SIG-M5 treated with dmso at 0.1 percent for 504 hours (cell line): ENCODE data around the gene LRP1-AS.

Source experiments
- DNase-seq: peaks from one replicate; lab custom pipeline; 2025; ENCODE audit not compliant: unreplicated experiment; lab: John Stamatoyannopoulos, UW

Gene LRP1-AS

GRCh38 chr12:57101892-57102695, 45.3 kb downstream of the LRP1-AS start:
- DNase-seq = peak; percentile 47

DNA sequence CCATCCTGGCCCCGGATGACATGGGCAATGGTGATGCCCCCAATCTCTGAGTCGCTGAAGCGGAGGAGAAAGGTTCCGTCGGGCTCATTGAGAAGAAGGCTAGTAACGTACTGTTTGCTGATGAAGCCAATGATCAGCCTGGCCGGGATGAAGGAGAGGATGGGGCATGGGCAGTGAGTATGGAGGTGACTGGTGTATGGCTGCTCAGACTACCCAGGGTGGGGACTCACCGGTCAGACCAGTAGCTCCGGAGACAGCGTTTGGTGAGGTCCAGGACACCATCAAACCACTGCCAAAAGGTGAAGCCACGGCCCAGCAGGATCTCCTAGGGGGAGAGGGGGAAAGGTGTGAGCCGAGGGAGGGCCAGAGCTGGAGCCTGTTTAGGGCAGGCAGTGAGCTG, 47.7 kb downstream of the LRP1-AS start:
- DNase-seq = no peak

DNA sequence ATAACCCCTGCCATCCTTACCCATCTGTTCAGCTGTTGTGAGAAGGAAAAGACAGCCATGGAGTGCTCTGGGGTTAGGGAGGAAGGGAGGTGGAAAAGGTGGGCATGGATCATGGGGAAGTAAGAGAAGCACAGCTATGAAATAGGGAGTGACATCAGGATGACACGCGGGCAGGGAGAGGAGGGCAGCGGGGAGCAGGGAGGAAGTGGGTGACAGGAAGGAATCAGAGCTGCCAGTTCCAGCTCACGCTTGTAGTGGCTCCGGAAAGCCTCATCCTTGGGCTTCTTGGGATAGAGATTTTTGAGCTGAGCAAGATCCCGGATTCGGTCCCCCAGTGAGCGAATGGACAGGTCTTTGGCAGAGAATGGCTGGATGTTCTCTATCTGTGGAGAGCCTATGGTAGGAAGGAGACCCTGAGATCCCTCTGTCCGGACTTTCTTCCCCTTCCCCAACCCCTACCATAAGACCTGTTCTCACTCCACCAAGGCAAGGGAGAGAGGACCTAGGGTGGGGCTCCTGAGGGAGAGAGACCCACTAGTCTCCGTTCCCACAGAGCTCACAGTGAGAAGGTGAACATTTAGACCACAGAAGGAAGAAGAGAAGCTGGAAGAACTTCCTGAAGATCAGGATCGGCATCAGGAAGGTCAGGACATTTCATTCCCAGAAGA, 48.2 kb downstream of the LRP1-AS start:
- DNase-seq = no peak

GRCh38 chr12:57098546-57098945, 48.9 kb downstream of the LRP1-AS start:
- no peak for DNase-seq

GRCh38 chr12:57097554-57097835, 49.9 kb downstream of the LRP1-AS start:
- DNase-seq = no peak

GRCh38 chr12:57096748-57097553, 50.5 kb downstream of the LRP1-AS start:
- no peak for DNase-seq

DNA sequence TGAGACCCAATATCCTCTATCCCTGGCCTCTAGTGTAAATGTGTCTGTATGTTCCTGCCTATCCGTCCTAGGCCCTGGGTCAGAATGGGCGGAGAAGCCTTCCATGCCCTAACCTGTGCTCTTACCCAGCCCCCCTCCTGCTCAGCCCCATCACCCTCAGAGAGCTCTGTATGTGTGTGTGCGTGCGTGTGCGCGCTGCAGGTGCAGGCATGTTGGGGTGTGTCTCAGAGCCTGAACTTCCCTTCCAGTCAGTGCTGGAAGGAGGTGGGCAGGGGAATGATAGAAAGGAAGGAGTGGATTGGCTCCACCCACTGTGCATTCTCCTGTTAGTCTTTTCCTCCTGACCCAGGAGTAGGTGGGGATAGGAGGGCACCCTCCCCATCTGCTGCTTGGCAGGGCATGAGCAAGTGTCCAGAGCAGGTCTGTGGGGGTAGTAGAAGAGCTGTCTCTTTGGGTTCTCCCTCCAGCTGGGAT, 51.3 kb downstream of the LRP1-AS start:
- no peak for DNase-seq

- DNase-seq = no peak
These were observed 52.0 kb downstream of the LRP1-AS start for GRCh38 chr12:57095440-57095839.
